A549 (cell line): ENCODE data around the gene METTL24.

Experiments
- CHD2 ChIP-seq: fragments of 150-350 bp; IDR thresholded peaks from 2 replicates; pipeline ENCODE4 v1.6.1; 2014; ENCODE audit warnings: low read length; ENCODE audit not compliant: partially characterized antibody
- CTCF ChIP-seq: fragments of >200 bp; sonication (Bioruptor Twin); formaldehyde crosslinking; IDR thresholded peaks from 3 replicates; pipeline ENCODE4 v1.5.1; 2016
- EP300 ChIP-seq, 2 experiments: fragments of >200 bp; sonication (Bioruptor Twin); formaldehyde crosslinking; IDR thresholded peaks; 2 replicates in 1 of 2; 3 replicates in 1 of 2; pipeline ENCODE4 v1.6.1; 2016 to 2017
- HDAC2 ChIP-seq: fragments of 200-600 bp; sonication (generic); IDR thresholded peaks from 2 replicates; pipeline ENCODE4 v1.6.1; 2016
- POLR2A ChIP-seq: IDR thresholded peaks from 2 replicates; pipeline ENCODE4 v1.6.1; 2012; ENCODE audit warnings: mild to moderate bottlenecking, low read length
- RAD21 ChIP-seq, 2 experiments: fragments of >200 bp in 1 of 2; sonication (Bioruptor Twin) in 1 of 2; formaldehyde crosslinking in 1 of 2; IDR thresholded peaks in 1 of 2; conservative IDR thresholded peaks in 1 of 2; 2 replicates in 1 of 2; 3 replicates in 1 of 2; pipeline ENCODE4 v1.6.1; 2012 to 2018; ENCODE audit warnings: inconsistent platforms in 1 of 2
- REST ChIP-seq: fragments of 200-600 bp; sonication (generic); IDR thresholded peaks from 2 replicates; pipeline ENCODE4 v1.6.1; 2016; ENCODE audit warnings: antibody characterized with exemption, mild to moderate bottlenecking, moderate library complexity
- TF ChIP-seq, protein P1 (sequence below): IDR thresholded peaks from 2 replicates; pipeline ENCODE4 v1.6.1; 2012

DNA sequence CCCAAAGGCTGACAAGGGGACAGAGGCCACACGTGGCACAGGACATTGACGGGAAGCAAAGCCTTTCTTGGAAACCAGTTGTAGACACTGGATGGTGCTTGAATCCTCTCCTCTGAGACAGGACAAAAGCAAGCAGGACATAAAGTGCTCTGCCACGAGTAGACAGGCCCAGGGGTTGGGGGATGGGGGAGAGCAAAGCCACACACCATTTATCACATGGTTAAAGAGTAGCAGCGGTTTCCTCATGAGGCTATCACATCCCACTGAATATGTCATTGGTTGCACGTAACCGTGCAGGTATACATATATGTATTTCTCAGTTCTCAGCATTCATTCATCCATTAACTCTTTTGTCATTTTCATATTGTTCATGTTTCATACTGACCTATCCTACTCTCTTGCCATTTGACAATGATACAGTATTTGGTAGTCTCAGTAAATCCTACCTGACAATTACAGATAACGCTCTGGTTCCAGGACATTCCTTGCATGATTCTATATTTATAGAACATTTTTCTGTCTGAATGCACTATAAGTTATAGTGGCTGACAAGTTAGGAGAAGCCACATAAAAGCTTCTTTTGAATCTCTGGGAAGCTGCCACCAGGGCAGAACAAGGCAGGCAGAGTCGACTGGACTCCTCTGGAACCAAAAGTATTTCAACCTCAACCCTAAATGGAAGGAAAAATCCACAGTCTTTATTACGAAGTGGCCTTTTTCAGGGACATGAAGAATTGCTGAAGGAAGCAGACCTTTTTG, 23.5 kb downstream of the METTL24 start:
- TF ChIP-seq CTCF (no peak), HDAC2 (no peak), EP300 (IDR thresholded peaks at IDR 0.05) (no peak), POLR2A (no peak), RAD21 (conservative IDR thresholded peaks at IDR 0.05 in 1 of 2, IDR thresholded peaks at IDR 0.05 in 1 of 2) (no peak), CHD2 (no peak), REST (no peak)
- TF ChIP-seq, protein P1, sequence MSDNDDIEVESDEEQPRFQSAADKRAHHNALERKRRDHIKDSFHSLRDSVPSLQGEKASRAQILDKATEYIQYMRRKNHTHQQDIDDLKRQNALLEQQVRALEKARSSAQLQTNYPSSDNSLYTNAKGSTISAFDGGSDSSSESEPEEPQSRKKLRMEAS, result no peak
